Measurements from ENCODE around the gene SLC27A6.

SLC27A6 gene

DNA sequence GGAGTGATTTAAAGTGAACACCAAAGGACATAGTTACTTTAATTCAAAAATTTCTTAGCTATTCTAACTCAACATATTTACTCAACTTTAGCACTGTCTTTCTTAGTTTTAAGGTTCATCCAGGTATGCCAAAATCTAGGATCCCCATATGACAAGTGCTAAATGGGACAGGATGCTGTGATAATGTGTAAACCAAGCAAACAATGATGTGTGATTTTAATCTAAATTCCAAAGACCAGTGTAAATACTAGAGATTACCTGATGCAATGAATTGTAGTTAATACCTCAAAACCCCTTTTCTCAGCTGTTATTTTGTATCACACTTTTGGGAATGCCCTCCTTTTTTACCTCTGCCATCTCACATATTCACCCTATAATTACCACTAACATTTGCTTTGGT lies 102.5 kb downstream of the SLC27A6 start:
- DNase-seq = no peak

DNA sequence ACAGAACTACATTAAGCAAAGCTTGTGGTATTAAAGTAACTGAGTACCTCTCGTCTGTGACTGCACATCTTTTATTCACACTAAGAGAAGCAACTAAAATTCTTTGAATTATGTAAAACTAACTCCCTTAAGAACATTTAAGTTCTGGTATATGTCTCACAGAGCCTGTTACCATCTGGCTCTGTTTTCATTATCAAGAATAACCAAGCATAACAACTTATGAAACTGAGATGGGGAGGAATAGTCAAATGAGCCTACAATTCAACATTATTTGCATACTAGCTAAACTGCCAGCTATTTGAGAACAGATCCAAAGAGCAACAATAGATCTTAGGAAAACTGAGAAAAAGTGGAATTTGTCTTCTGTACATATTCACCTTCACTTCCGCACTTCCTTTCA lies 104.0 kb downstream of the SLC27A6 start:
- DNase-seq = no peak

DNA sequence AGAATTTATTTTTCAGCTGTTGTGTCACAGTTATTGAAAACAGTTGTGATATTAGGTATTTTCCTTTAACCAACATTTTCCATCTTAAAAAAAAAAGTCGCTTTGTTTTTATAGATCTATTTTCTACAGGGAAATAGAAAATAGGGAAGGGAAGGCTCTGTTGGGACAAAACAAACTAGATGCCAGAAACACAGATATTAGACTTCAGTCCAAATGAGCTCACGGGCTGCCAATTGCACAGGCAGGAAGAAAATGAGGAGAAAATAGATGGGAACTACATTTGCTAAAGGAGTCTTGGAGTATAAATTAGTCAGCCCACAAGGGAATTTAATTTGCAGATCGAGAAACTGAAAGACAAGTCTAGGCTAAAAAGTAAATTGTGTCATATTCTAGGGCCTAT lies 107.8 kb downstream of the SLC27A6 start:
- no peak for DNase-seq

DNA sequence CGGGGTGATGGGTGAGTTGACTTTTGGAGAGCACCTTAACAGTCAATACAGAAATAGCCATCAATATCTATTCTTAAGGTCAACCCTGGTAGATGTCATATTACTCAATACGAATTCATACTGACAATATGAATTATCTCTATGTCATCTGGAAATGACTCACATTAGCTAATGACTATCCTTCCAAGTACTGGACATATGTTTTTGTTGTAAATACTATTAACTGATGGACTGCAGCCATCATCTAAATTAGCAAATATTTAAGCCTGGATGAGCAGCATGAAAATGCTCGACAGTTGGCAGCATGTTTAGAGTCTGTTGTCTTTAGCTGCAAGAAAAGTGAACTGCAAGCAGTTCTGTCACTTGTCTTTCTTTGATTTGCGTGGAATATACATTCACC lies 109.6 kb downstream of the SLC27A6 start:
- no peak for DNase-seq

DNA sequence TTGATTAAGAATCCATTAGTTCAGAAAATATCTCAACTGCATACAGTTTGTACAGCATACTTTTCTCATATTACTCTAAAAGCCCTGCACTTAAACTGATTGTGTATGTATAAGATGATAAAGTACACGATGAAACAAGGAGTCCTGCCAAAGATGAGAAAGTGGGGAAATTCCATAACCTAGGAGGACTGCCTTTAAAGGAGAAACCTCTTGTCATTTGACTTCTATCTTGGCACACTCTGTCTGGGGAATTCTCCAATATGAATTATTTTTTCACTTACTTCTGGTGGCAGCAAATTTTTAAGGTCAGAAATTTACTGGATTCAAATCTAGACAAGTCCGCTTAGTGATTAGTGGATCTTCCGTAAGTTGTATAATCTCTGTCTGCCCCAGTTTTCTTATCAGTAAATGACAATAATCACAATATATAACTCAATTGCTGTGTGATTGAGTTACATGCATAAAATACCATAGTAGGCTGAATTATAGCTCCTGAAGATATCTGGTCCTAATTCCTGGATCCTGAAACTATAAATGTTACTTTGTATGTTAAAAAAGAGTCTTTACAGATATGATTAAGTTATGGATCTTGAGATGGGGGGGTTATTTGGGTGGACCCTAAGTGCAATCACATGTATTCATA lies 112.3 kb downstream of the SLC27A6 start:
- no peak for DNase-seq

DNA sequence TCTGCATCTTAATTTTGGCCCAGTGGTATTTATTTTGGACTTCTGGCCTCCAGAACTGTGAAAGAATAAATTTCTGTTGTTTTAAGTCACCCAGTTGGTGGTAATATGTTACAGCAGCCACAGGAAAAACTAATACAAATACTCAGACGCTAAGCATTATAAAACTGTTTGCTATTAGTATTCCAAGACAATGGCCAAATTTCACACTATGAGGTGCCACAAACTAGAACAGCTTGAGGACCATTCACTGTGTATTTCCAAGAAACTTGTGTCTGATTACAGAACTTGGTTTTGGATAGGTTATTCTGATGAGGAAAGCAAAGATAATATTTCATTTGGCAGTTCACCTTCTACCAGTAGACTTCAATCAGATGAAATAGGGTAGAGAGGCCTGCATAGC lies 113.0 kb downstream of the SLC27A6 start:
- no peak for DNase-seq

DNA sequence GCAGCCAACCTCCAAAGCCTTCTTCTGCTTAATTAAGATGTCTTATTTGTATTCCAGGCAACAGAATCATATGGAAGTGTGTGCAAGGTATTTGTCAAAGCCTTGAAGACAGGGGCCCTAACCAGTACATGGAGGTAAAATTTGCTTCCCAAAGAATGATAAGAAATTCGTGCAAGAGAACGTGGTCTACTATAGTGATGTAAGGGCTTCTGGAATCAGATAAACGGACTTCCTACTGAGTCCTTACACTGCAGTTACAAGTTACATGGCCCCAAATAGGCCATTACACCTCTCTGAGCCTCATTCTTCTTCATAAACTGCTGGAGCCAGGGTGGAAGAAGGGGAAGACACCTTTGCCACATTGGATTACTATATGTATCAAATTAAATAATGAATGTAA lies 113.4 kb downstream of the SLC27A6 start:
- DNase-seq = no peak

DNA sequence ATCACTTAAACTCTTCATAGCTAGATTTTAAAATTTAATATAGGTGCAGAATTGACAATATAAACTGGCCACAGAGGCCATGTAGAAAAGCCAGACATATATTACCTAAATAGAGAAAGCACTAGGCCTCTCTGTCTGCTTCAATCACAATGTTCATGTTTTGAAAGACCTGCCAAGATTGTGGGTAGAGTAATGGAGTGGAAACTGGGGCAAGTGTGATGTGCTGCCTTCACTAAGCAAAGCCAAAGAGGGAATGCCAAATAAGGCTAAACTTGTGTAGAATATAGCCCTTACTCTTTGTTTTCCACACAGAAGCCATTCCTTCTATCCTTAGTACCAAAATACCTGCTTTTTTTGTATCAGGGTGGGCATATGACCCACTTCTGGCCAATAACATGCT lies 114.2 kb downstream of the SLC27A6 start:
- DNase-seq = no peak

DNA sequence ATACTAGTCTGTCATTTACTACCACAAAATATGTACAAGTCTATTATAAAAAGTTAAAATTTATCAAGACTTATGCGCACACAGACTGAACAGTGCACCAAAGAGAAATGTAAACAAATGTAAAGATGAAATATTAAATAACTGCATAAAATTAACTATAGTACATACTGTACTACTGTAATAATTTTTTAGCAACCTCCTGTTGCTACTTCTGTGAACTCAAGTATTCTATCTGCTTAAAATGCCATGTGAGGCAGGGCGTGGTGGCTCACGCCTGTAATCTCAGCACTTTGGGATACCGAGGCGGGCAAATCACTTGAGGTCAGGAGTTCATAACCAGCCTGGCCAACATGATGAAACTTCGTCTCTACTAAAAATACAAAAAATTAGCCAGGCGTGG lies 115.5 kb downstream of the SLC27A6 start:
- DNase-seq = no peak

DNA sequence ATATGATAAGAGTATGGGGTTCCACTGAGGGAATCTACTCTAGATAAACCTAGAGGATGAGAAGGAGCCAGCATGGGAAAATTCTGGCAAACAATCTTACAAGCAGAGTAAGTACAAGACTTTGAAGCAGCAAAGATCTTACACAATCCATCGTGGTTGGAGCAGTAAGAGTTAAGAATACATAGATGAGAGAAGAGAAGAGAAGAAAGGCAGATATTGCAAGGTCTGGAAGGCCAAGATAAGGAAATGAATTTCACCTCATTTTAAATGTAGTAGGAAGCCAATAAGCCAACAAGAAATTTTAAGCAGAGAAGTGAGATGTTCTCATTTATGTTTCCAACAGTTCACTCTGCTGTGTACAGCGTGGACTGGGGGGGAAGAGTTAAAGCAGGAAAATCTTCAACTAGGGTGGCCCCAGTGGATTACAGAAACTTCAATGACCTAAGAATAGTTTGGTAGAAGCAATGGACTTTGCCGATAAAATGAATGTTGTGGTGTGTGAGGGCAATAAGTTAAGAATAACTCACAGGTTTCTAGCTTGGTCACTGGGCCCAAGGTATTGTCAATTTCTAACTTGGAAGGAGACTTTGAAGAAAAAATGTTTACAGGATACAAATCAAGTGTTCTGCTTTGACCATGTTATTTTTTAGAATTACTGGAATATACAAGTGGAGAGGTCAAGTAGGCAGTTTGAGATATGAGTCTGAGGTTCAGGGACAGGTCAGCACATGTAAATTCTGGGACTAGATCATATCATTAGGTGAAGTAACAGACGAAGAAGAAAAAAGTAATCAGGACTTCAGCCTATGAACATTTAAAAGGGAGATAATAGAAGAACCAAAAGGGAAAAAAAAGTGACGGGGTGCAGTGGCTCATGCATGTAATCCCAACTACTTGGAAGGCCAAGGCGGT lies 117.2 kb downstream of the SLC27A6 start:
- DNase-seq = no peak
